Endometrial microvascular endothelial cells (primary cell): ENCODE data around the gene PSME1. TPM values are rescaled to one million over a fixed set of nuclear protein-coding genes. Genes with fewer than 3 reads are reported as not detected.
"Not testable (repeated sequence)": the region's sequence is repeated elsewhere in the genome, so short reads cannot be mapped to it uniquely, and the experiment has no call there.

ENCODE experiments used
- in situ Hi-C: cut with HindIII; loops from 2 replicates; pipeline ENCODE4 v1.10.0; 2017; ENCODE audit warnings: low sequenced_read_pairs, low pct_unique_long_range_greater_than_20kb; ENCODE audit errors: inconsistent ontology term
- total RNA-seq: library from RNA; depleted of rRNA; stranded (reverse); fragments of >200 nt; gene quantifications from one replicate; pipeline ENCODE4 v1.2.3, GENCODE V29; 2015; ENCODE audit errors: inconsistent ontology term

Gene PSME1
- total RNA-seq, 1 donor from 2014 or later, result 239 TPM

- in situ Hi-C loops, result no loop called here
Measured at GRCh38 chr14:24102357-24103048, 33.5 kb upstream of the PSME1 start.

GRCh38 chr14:24103451-24103850 lies 32.5 kb upstream of the PSME1 start:
- in situ Hi-C loops, result no loop called here

- in situ Hi-C loops, result not testable (repeated sequence)
Measured at GRCh38 chr14:24105609-24106239, 30.3 kb upstream of the PSME1 start.

- in situ Hi-C loops, result no loop called here
Measured at GRCh38 chr14:24106672-24107271, 29.2 kb upstream of the PSME1 start.

- in situ Hi-C loops, result no loop called here
Measured at GRCh38 chr14:24108336-24108874, 27.6 kb upstream of the PSME1 start.

- in situ Hi-C loops, result no loop called here
Measured at GRCh38 chr14:24110060-24110459, 25.9 kb upstream of the PSME1 start.

- in situ Hi-C loops, result no loop called here
Measured at GRCh38 chr14:24110523-24110922, 25.5 kb upstream of the PSME1 start.

- in situ Hi-C loops, result no loop called here
Measured at GRCh38 chr14:24113379-24113800, 22.6 kb upstream of the PSME1 start.

- in situ Hi-C loops, result no loop called here
Measured at GRCh38 chr14:24113801-24114531, 22.0 kb upstream of the PSME1 start.

- in situ Hi-C loops, result no loop called here
Measured at GRCh38 chr14:24114532-24115421, 21.2 kb upstream of the PSME1 start, which contains the start of the genes DCAF11 and NRL. Gene DCAF11 (plus strand): TSS chr14:24114777. CDS start chr14:24115595, 818 bp downstream. Gene NRL (minus strand): TSS chr14:24114949. CDS start chr14:24082848, 32,101 bp downstream.

- in situ Hi-C loops, result no loop called here
Measured at GRCh38 chr14:24115422-24116127, 20.4 kb upstream of the PSME1 start.

- in situ Hi-C loops, result no loop called here
Measured at GRCh38 chr14:24116128-24116814, 19.7 kb upstream of the PSME1 start.

GRCh38 chr14:24117179-24117578 lies 18.8 kb upstream of the PSME1 start:
- in situ Hi-C loops, result no loop called here

- in situ Hi-C loops, result no loop called here
Measured at GRCh38 chr14:24119691-24120090, 16.3 kb upstream of the PSME1 start.

GRCh38 chr14:24121210-24121609 lies 14.8 kb upstream of the PSME1 start:
- in situ Hi-C loops, result no loop called here

GRCh38 chr14:24122416-24122815 lies 13.6 kb upstream of the PSME1 start:
- in situ Hi-C loops, result no loop called here

GRCh38 chr14:24122898-24123297 lies 13.1 kb upstream of the PSME1 start:
- in situ Hi-C loops, result no loop called here
